Measurements from ENCODE around the gene PRORP. TPM values are rescaled to one million over a fixed set of nuclear protein-coding genes. Genes with fewer than 3 reads are reported as not detected.

Gene PRORP
- total and polyA plus RNA-seq, 2 of the 13 experiments (the other 11 are each of a cell fraction or from before 2014, with no cell fraction given): 48.9 to 88.7 TPM

DNA sequence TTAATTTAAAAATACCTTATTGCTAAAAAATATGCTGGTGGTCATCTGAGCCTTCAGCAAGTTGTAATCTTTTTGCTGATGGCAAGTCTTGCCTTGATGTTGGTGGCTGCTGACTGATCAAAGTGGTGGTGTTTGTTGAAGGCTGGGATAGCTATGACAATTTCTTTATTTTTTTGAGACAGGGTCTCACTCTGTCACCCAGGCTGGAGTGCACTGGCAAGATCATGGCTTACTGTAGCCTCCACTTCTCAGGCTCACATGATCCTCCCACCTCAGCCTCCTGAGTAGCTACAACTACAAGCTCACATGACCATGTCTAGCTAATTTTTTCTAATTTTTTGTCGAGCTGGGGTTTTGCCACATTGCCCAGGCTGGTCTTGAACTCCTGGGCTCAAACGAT lies 24.8 kb downstream of the PRORP start (continued):
- TF ChIP-seq GMEB1 (CRISPR knock-in tag; IDR thresholded peaks at IDR 0.05; ENCODE audit: borderline replicate concordance) (no peak), ZNF12 (CRISPR knock-in tag; IDR thresholded peaks at IDR 0.05) (no peak), CC2D1A (CRISPR knock-in tag; IDR thresholded peaks at IDR 0.05) (no peak), ZBTB42 (CRISPR knock-in tag; IDR thresholded peaks at IDR 0.05) (no peak), CEBPG (CRISPR knock-in tag; IDR thresholded peaks at IDR 0.05) (no peak), MBNL3 (CRISPR knock-in tag; conservative IDR thresholded peaks at IDR 0.05) (no peak), ZBTB37 (CRISPR knock-in tag; IDR thresholded peaks at IDR 0.05) (no peak), YEATS4 (CRISPR knock-in tag; IDR thresholded peaks at IDR 0.05; ENCODE audit: borderline replicate concordance) (no peak), ZNF549 (CRISPR knock-in tag; IDR thresholded peaks at IDR 0.05) (no peak), MXD4 (CRISPR knock-in tag; IDR thresholded peaks at IDR 0.05) (no peak), CHCHD3 (CRISPR knock-in tag; IDR thresholded peaks at IDR 0.05) (no peak), ZC3H13 (CRISPR knock-in tag; IDR thresholded peaks at IDR 0.05) (no peak), KDM4B (CRISPR knock-in tag; IDR thresholded peaks at IDR 0.05) (no peak), NFE2 (CRISPR knock-in tag; IDR thresholded peaks at IDR 0.05) (no peak), RARA (CRISPR knock-in tag; IDR thresholded peaks at IDR 0.05) (no peak), SRSF9 (IDR thresholded peaks at IDR 0.05; ENCODE audit: borderline replicate concordance, insufficient read depth, low read depth, low read length, poor library complexity, severe bottlenecking) (no peak), ZNF264 (CRISPR knock-in tag; IDR thresholded peaks at IDR 0.05) (no peak), KDM2A (CRISPR knock-in tag; IDR thresholded peaks at IDR 0.05; ENCODE audit: borderline replicate concordance, low read depth) (no peak), ZNF292 (CRISPR knock-in tag; IDR thresholded peaks at IDR 0.05; ENCODE audit: borderline replicate concordance, low read depth) (peak; percentile 6; the same call in 1 of the 2 replicates), EP300 (IDR thresholded peaks at IDR 0.05; ENCODE audit: low read depth in 2 of 2, low read length in 2 of 2) (no peak), EP300 (CRISPR knock-in tag; IDR thresholded peaks at IDR 0.05; ENCODE audit: borderline replicate concordance) (no peak), MAFG (CRISPR knock-in tag; IDR thresholded peaks at IDR 0.05) (no peak), ZNF878 (CRISPR knock-in tag; IDR thresholded peaks at IDR 0.05) (no peak), FLYWCH1 (CRISPR knock-in tag; IDR thresholded peaks at IDR 0.05) (no peak)
- TF ChIP-seq, protein P1, sequence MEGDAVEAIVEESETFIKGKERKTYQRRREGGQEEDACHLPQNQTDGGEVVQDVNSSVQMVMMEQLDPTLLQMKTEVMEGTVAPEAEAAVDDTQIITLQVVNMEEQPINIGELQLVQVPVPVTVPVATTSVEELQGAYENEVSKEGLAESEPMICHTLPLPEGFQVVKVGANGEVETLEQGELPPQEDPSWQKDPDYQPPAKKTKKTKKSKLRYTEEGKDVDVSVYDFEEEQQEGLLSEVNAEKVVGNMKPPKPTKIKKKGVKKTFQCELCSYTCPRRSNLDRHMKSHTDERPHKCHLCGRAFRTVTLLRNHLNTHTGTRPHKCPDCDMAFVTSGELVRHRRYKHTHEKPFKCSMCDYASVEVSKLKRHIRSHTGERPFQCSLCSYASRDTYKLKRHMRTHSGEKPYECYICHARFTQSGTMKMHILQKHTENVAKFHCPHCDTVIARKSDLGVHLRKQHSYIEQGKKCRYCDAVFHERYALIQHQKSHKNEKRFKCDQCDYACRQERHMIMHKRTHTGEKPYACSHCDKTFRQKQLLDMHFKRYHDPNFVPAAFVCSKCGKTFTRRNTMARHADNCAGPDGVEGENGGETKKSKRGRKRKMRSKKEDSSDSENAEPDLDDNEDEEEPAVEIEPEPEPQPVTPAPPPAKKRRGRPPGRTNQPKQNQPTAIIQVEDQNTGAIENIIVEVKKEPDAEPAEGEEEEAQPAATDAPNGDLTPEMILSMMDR (CRISPR knock-in tag; IDR thresholded peaks at IDR 0.05): no peak
- TF ChIP-seq, protein P2, sequence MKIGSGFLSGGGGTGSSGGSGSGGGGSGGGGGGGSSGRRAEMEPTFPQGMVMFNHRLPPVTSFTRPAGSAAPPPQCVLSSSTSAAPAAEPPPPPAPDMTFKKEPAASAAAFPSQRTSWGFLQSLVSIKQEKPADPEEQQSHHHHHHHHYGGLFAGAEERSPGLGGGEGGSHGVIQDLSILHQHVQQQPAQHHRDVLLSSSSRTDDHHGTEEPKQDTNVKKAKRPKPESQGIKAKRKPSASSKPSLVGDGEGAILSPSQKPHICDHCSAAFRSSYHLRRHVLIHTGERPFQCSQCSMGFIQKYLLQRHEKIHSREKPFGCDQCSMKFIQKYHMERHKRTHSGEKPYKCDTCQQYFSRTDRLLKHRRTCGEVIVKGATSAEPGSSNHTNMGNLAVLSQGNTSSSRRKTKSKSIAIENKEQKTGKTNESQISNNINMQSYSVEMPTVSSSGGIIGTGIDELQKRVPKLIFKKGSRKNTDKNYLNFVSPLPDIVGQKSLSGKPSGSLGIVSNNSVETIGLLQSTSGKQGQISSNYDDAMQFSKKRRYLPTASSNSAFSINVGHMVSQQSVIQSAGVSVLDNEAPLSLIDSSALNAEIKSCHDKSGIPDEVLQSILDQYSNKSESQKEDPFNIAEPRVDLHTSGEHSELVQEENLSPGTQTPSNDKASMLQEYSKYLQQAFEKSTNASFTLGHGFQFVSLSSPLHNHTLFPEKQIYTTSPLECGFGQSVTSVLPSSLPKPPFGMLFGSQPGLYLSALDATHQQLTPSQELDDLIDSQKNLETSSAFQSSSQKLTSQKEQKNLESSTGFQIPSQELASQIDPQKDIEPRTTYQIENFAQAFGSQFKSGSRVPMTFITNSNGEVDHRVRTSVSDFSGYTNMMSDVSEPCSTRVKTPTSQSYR (CRISPR knock-in tag; IDR thresholded peaks at IDR 0.05; ENCODE audit: borderline replicate concordance): no peak

Measured in HepG2 (cell line).